Measurements from ENCODE around the gene RFWD3. TPM values are rescaled to one million over a fixed set of nuclear protein-coding genes. Genes with fewer than 3 reads are reported as not detected.

The RFWD3 gene
- total RNA-seq, 4 donors from 2014 or later: 3.6 to 27.6 (median 20.0) TPM

DNA sequence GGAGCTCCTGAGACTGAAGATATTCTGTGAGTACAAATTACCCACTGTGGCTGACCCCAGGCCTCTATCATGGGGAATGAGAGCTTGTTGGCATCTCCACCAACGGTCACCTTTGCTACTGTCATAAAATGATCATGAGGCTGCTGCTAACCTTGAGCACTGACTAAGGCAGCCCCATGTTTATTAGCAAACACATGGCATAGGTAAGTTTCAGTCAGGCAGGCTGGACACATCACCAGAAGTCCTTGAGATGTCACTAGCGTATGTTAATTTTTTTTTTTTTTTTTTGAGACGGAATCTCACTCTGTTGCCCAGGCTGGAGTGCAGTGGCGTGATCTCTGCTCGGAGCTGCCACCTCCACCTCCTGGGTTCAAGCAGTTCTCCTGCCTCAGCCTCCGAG is 58.3 kb downstream of the RFWD3 start:
- no peaks in the 10 kb centered on the region for H3K36me3 ChIP-seq
- H3K4me3 ChIP-seq: no peak overlapping the region
- TF ChIP-seq, protein P1, sequence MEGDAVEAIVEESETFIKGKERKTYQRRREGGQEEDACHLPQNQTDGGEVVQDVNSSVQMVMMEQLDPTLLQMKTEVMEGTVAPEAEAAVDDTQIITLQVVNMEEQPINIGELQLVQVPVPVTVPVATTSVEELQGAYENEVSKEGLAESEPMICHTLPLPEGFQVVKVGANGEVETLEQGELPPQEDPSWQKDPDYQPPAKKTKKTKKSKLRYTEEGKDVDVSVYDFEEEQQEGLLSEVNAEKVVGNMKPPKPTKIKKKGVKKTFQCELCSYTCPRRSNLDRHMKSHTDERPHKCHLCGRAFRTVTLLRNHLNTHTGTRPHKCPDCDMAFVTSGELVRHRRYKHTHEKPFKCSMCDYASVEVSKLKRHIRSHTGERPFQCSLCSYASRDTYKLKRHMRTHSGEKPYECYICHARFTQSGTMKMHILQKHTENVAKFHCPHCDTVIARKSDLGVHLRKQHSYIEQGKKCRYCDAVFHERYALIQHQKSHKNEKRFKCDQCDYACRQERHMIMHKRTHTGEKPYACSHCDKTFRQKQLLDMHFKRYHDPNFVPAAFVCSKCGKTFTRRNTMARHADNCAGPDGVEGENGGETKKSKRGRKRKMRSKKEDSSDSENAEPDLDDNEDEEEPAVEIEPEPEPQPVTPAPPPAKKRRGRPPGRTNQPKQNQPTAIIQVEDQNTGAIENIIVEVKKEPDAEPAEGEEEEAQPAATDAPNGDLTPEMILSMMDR (IDR thresholded peaks at IDR 0.05): no peak
- no peak for TF ChIP-seq POLR2A (IDR thresholded peaks at IDR 0.05)
- H3K4me1 ChIP-seq: peaks cover 0 to 9% of the 10 kb centered on the region in 2 donors
- no peaks in the 10 kb centered on the region for H3K9me3 ChIP-seq
- H3K27ac ChIP-seq: no peak overlapping the region
- DNase-seq: no peak
- no peaks in the 10 kb centered on the region for H3K27me3 ChIP-seq
- intact Hi-C loops (cut with DNase I; ENCODE audit: low total_unique reads): no loop called here

DNA sequence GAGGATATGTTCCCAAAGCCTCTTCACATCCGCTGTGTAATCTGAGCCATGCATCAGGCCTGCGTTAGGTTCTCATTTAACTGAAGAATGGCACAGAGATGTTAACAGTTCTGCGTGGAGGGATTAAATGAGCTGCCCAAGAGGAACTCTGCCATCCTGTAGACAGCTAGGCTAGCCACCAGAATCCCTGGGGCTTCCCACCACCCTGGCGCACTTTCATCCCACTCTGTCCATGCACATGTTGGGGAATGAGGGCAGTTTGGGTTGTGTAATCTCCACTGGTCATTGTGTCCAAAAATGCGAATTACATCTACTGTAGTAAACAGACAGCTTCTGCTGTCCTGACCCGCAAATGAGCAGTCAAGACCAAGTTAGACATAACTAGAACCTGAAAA is 58.7 kb downstream of the RFWD3 start:
- peak overlapping the region; percentile 93 to 98 for H3K27ac ChIP-seq
- no peak for TF ChIP-seq POLR2A (IDR thresholded peaks at IDR 0.05)
- TF ChIP-seq, protein P1 (IDR thresholded peaks at IDR 0.05): no peak
- intact Hi-C loops (cut with DNase I; ENCODE audit: low total_unique reads): no loop called here

DNA sequence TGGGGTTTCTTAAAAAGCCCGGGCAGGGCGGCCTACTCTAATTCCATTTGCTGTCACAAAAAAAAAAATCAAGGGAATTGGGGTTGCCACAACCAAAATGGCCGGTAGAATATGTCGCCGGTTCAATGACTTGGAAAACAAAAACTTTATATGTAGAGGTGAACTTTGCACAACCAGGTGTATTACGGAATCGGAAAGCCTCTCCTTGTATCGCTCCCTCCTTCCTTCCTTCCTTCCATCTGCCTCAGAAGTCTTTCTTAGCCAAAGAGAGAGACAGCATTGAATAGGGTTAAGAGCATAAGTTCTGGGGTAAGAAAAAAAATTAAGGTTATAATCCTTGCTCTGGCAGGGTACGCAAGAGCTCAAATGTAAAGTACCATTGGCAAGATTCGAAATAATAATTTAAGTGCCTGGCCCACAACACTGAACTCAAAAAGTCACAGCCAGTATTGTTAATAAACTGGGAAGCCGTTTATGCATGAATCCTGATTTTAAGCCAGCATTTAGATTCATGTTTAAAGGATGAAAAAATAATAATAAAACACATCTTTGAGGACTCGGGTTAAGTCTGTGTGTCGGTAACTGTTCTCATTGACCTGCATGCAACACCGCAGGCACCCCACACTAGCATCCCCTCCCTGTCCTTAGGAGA is 59.2 kb downstream of the RFWD3 start:
- intact Hi-C loops (cut with DNase I; ENCODE audit: low total_unique reads): no loop called here
- Histone ChIP-seq H3K4me1 (peaks cover 0 to 9% of the 10 kb centered on the region in 2 donors), H3K27me3 (no peaks in the 10 kb centered on the region), H3K9me3 (no peaks in the 10 kb centered on the region), H3K4me3 (peak overlapping the region; percentile 78 to 100), H3K36me3 (no peaks in the 10 kb centered on the region), H3K27ac (peak overlapping the region; percentile 93 to 98)
- TF ChIP-seq, protein P1 (IDR thresholded peaks at IDR 0.05): no peak
- no peak for TF ChIP-seq POLR2A (IDR thresholded peaks at IDR 0.05)
- no peak for DNase-seq

More for the DNA sequence above, 58.7 kb downstream of the RFWD3 start:
- H3K36me3 ChIP-seq: no peaks in the 10 kb centered on the region
- DNase-seq: no peak
- no peaks in the 10 kb centered on the region for H3K27me3 ChIP-seq
- peaks cover 0 to 9% of the 10 kb centered on the region in 2 donors for H3K4me1 ChIP-seq
- H3K4me3 ChIP-seq: no peak overlapping the region
- no peaks in the 10 kb centered on the region for H3K9me3 ChIP-seq

DNA sequence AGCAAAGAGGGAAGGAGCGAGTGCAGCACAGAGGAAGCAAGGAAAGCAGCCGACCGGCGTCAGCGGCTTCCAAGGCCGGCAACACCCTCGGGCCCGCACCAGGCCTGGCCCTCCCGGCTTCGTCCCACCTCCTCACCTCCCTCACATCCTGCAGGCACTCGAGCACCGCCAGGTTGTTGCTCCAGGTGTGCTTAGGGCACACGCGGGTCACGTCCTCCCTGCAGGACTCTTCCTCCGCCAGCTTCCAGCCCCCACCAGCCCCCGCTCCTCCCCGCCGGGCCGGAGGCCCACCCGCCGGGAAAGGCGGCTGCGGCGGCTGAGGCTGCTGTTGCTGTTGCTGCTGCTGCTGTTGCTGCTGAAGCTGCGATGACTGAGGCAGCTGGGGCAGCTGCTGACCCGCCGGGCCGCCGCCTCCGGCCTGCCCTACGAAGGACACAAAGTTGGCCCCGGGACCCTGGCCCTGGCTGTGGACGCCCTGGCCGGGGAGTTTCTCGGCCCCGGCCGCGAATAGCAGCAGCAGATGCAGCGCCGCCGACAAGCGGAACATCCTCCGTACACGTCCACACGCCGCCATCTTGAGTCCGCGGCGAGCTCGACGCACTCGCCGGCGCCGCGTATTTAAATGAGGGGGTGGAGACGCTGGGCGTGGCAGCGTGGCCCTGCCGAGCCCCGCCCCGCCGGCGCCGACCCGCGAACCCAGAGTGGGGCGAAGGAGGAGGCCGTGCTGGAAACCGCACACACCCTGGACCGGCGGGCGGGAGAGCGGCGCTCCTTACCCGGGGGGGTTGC is 60.0 kb downstream of the RFWD3 start, which contains the start of gene GLG1:
TSS of gene GLG1 (minus strand) at position 594 of the 789 bp plus-strand sequence. CDS start at position 574, 20 bp downstream.
- H3K9me3 ChIP-seq: no peaks in the 10 kb centered on the region
- peaks cover 0 to 9% of the 10 kb centered on the region in 2 donors for H3K4me1 ChIP-seq
- no peaks in the 10 kb centered on the region for H3K27me3 ChIP-seq
- H3K4me3 ChIP-seq: peak within 1 kb of the TSS; percentile 78 to 100
- DNase-seq: peak; percentile 86 to 90
- H3K27ac ChIP-seq: peak within 1 kb of the TSS; percentile 93 to 98
- intact Hi-C loops (cut with DNase I; ENCODE audit: low total_unique reads): no loop called here
- peak; percentile 82 to 91 for TF ChIP-seq POLR2A (IDR thresholded peaks at IDR 0.05)
- TF ChIP-seq, protein P1 (IDR thresholded peaks at IDR 0.05): peak in 1 of 4 experiments; percentile 6
- H3K36me3 ChIP-seq: no peaks in the 10 kb centered on the region
